Sigmoid colon (tissue), 7 donors: ENCODE data around the gene DPH5. TPM values are rescaled to one million over a fixed set of nuclear protein-coding genes. Genes with fewer than 3 reads are reported as not detected.

Experiments
- DNase-seq: peaks from one replicate; pipeline ENCODE4 v3.0.0-alpha.2; 2019
- H3K27ac ChIP-seq, 4 donors: fragments of 200-600 bp; sonication (generic); one replicate each; pipeline ENCODE4 v1.5.1; 2016 to 2019; ENCODE audit warnings: mild to moderate bottlenecking in 1 of 4
- H3K27me3 ChIP-seq, 3 donors: fragments of 200-600 bp; sonication (generic); one replicate each; pipeline ENCODE4 v1.5.1; 2019; ENCODE audit warnings: mild to moderate bottlenecking in 1 of 3
- H3K36me3 ChIP-seq, 4 donors: fragments of 200-600 bp; sonication (generic); one replicate each; pipeline ENCODE4 v1.5.1; 2016 to 2019
- H3K4me1 ChIP-seq, 4 donors: fragments of 200-600 bp; sonication (generic); one replicate each; pipeline ENCODE4 v1.5.1; 2017 to 2019
- H3K4me3 ChIP-seq, 4 donors: fragments of 200-600 bp; sonication (generic); one replicate each; pipeline ENCODE4 v1.5.1; 2017 to 2019; ENCODE audit warnings: mild to moderate bottlenecking in 2 of 4, moderate library complexity in 1 of 4
- H3K9me3 ChIP-seq, 4 donors: fragments of 200-600 bp in 3 of 4; sonication (generic) in 3 of 4; one replicate each; pipeline versions ENCODE4 v1.5.1 to v1.6.1; 2013 to 2019
- EP300 ChIP-seq, 4 donors: sonication (generic); formaldehyde crosslinking; IDR thresholded peaks; one replicate each; pipeline ENCODE4 v1.6.1; 2017; ENCODE audit warnings: antibody characterized with exemption in 4 of 4
- POLR2A ChIP-seq, 2 donors: fragments of 450-650 bp; IDR thresholded peaks; one replicate each; pipeline ENCODE4 v1.6.1; 2016; ENCODE audit warnings: antibody characterized with exemption in 2 of 2, mild to moderate bottlenecking in 2 of 2, moderate library complexity in 2 of 2
- POLR2AphosphoS5 ChIP-seq, 4 donors: sonication (generic); formaldehyde crosslinking; IDR thresholded peaks; one replicate each; pipeline ENCODE4 v1.6.1; 2017; ENCODE audit warnings: antibody characterized with exemption in 4 of 4
- WGBS, 2 donors: extraction: QIAGEN DNeasy Blood & Tissue Kit; methylation state at CpG; one replicate each; pipeline ENCODE4 v1.1.7; 2013; 5-methylcytosine and 5-hydroxymethylcytosine counted together
- intact Hi-C: fragments of 100-400 bp; cut with DNase I; formaldehyde crosslinking; loops from one replicate; pipeline ENCODE4 v1.15.1; 2023
- polyA plus RNA-seq, 3 donors: library from polyadenylated mRNA; stranded (reverse); fragments of 200-250 nt; gene quantifications; one replicate each; pipeline ENCODE4 v1.2.3, GENCODE V29; 2013
- total RNA-seq, 4 donors: library from RNA; depleted of rRNA; stranded (reverse); fragments of >200 nt; gene quantifications; one replicate each; pipeline ENCODE4 v1.1.0, GENCODE V29; 2016
- TF ChIP-seq, protein P1 (sequence below), 4 experiments: fragments of 450-650 bp in 3 of 4; fragments of 200-600 bp in 1 of 4; IDR thresholded peaks; one replicate each; pipeline ENCODE4 v1.5.1; 2016 to 2019; ENCODE audit warnings: antibody characterized with exemption in 4 of 4, mild to moderate bottlenecking in 3 of 4, moderate library complexity in 2 of 4
- donor health status: healthy with polysubstance abuse.
- donor health status: Bipolar disorder and iron deficiency.
- donor health status: healthy.

DPH5 gene
- total and polyA plus RNA-seq, 7 donors = 23.1 to 38.5 (median 31.0) TPM

DNA sequence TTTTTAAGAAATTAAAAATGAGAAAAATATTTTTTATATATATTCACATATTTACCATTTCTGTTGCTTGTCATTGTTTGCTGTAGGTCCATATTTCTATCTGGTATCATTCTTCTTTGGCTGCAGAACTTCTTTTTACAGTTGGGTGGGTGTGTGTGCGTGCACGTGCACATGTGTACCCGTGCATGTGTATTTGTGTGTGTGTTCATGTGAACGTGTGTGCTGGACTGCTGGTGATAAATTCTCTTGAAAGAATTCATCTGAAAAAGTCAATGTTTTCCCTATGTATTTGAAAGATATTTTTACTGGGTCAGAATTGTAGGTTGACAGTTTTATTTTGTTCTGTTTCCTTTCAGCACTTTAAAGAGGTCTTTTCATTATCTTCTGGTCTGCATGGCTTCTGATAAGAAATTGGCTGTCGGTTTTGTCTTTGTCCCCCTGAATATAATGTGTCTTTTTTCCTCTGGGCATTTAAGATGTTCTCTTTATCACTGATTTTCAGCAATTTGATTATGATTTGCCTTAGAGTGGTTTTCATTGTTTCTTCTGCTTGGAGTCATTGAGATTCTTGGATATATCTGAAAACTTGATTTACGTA is 34.5 kb upstream of the DPH5 start:
- no peaks in the 10 kb centered on the region for H3K9me3 ChIP-seq
- no peak for DNase-seq
- H3K4me3 ChIP-seq = no peak overlapping the region
- TF ChIP-seq, protein P1, sequence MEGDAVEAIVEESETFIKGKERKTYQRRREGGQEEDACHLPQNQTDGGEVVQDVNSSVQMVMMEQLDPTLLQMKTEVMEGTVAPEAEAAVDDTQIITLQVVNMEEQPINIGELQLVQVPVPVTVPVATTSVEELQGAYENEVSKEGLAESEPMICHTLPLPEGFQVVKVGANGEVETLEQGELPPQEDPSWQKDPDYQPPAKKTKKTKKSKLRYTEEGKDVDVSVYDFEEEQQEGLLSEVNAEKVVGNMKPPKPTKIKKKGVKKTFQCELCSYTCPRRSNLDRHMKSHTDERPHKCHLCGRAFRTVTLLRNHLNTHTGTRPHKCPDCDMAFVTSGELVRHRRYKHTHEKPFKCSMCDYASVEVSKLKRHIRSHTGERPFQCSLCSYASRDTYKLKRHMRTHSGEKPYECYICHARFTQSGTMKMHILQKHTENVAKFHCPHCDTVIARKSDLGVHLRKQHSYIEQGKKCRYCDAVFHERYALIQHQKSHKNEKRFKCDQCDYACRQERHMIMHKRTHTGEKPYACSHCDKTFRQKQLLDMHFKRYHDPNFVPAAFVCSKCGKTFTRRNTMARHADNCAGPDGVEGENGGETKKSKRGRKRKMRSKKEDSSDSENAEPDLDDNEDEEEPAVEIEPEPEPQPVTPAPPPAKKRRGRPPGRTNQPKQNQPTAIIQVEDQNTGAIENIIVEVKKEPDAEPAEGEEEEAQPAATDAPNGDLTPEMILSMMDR (IDR thresholded peaks at IDR 0.05) = no peak
- TF ChIP-seq POLR2A (IDR thresholded peaks at IDR 0.05) (no peak), POLR2AphosphoS5 (IDR thresholded peaks at IDR 0.05) (no peak), EP300 (IDR thresholded peaks at IDR 0.05) (no peak)
- no peaks in the 10 kb centered on the region for H3K4me1 ChIP-seq
- H3K36me3 ChIP-seq = no peaks in the 10 kb centered on the region
- 83 to 91% methylated on average over 6 of the region's 6 CpGs for WGBS, 2 donors
- H3K27me3 ChIP-seq = no peaks in the 10 kb centered on the region
- H3K27ac ChIP-seq = no peak overlapping the region
- intact Hi-C loops = no loop called here

DNA sequence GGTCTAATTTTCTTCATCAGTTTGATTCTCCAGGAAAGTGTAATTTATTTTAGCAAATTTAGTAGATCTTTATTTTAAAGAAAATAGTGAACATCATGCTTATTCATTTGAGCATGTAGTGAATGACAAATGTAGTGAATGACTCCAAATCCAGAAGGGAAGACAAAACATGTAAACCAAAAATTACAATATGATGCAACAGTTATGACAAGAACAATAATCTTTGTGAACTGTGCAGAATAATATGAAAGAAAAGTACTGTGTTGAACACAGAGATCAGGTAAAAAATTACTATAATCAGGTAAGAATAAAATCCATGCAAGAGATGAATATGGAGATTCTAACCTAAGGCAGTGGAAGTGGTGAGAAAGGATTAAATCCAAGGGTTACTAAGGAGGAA is 30.0 kb upstream of the DPH5 start:
- no peaks in the 10 kb centered on the region for H3K36me3 ChIP-seq
- no peak for TF ChIP-seq POLR2A (IDR thresholded peaks at IDR 0.05)
- TF ChIP-seq, protein P1 (IDR thresholded peaks at IDR 0.05) = no peak
- no peak for TF ChIP-seq EP300 (IDR thresholded peaks at IDR 0.05)
- no peak for TF ChIP-seq POLR2AphosphoS5 (IDR thresholded peaks at IDR 0.05)
- no peak overlapping the region for H3K27ac ChIP-seq
- DNase-seq = no peak
- intact Hi-C loops = no loop called here
- H3K4me1 ChIP-seq = no peaks in the 10 kb centered on the region
- H3K4me3 ChIP-seq = no peak overlapping the region
- no peaks in the 10 kb centered on the region for H3K9me3 ChIP-seq
- H3K27me3 ChIP-seq = no peaks in the 10 kb centered on the region

DNA sequence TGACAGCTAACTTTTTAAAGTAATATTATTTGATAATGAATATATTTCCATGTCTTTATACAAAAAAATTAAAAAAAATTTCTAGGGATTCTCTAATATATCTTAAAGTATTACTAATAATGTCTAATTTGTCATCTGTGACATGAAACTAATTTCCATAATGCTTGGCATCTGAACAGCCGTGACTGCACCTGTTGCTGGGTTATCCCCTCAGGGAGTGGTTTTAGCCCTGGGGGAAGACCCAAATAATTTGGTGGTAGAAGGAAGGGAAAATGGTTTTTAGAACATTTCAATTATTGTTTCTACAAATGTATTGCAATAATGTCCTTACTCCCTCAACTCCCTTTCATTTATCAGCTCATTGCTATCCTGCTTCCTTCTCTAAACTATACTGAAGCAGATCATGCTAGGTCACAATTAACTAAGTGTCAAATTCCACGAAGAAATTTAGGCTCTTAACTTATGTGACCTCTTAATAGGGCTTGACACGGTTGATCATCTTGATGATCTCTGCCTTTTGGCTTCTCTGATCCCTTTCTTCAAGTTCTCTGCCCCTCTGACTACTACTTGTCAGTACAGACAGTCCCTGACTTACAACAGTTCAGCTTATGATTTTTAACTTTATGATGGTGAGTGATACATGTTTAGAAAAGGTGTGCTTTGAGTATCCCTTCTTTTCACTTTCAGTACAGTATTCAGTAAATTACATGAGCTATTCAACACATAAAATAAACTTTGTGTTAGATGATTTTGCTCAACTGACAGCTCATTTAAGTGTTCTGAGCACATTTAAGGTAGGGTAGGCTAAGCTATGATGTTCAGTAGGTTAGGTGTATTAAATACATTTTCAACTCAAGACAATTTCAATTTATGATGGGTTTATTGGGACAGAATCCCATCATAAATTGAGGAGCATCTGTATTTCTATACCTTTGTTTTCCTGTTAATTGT is 26.4 kb upstream of the DPH5 start:
- no peaks in the 10 kb centered on the region for H3K27me3 ChIP-seq
- 44 to 76% methylated on average over 3 of the region's 3 CpGs for WGBS, 2 donors
- intact Hi-C loops = no loop called here

DNA sequence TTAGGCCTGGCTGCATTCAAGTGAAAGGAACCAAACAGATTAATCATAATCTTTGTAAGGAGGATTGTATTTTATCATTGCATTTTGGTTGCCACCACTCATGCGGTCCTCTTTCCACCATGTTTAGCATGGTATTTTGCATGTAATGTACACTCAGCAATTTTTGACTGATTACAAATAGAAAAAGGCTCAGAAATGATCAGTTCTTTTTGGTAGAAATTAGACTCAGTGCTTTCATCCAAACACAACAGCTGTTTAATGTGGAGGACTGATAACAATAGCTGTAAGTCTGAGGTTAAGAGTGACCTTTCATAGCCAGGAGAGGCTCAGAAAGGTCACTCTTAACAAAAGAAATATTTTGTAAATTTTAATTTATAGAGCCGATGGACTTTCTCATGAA is 25.3 kb upstream of the DPH5 start:
- 91 to 99% methylated on average over 2 of the region's 2 CpGs for WGBS, 2 donors
- Histone ChIP-seq H3K27ac (no peak overlapping the region), H3K4me1 (no peaks in the 10 kb centered on the region), H3K9me3 (no peaks in the 10 kb centered on the region), H3K4me3 (no peak overlapping the region), H3K27me3 (no peaks in the 10 kb centered on the region), H3K36me3 (no peaks in the 10 kb centered on the region)
- intact Hi-C loops = no loop called here
- TF ChIP-seq EP300 (IDR thresholded peaks at IDR 0.05) (no peak), POLR2A (IDR thresholded peaks at IDR 0.05) (no peak), POLR2AphosphoS5 (IDR thresholded peaks at IDR 0.05) (no peak)
- TF ChIP-seq, protein P1 (IDR thresholded peaks at IDR 0.05) = no peak
- no peak for DNase-seq

More for the DNA sequence above, 26.4 kb upstream of the DPH5 start:
- TF ChIP-seq POLR2AphosphoS5 (IDR thresholded peaks at IDR 0.05) = no peak
- TF ChIP-seq EP300 (IDR thresholded peaks at IDR 0.05) = no peak
- TF ChIP-seq POLR2A (IDR thresholded peaks at IDR 0.05) = no peak
- TF ChIP-seq, protein P1 (IDR thresholded peaks at IDR 0.05) = no peak
- no peaks in the 10 kb centered on the region for H3K4me1 ChIP-seq
- H3K36me3 ChIP-seq = no peaks in the 10 kb centered on the region
- H3K27ac ChIP-seq = no peak overlapping the region
- H3K4me3 ChIP-seq = no peak overlapping the region
- no peaks in the 10 kb centered on the region for H3K9me3 ChIP-seq
- DNase-seq = no peak
